AG08396 (cell line): ENCODE measurements around the gene TXNL4B.
"Not testable (repeated sequence)": the region's sequence is repeated elsewhere in the genome, so short reads cannot be mapped to it uniquely, and the experiment has no call there.

ENCODE experiments used
- DNase-seq: peaks from one replicate; pipeline ENCODE4 v3.0.0; 2012; ENCODE audit warnings: low spot score, mixed read lengths

Gene TXNL4B

DNA sequence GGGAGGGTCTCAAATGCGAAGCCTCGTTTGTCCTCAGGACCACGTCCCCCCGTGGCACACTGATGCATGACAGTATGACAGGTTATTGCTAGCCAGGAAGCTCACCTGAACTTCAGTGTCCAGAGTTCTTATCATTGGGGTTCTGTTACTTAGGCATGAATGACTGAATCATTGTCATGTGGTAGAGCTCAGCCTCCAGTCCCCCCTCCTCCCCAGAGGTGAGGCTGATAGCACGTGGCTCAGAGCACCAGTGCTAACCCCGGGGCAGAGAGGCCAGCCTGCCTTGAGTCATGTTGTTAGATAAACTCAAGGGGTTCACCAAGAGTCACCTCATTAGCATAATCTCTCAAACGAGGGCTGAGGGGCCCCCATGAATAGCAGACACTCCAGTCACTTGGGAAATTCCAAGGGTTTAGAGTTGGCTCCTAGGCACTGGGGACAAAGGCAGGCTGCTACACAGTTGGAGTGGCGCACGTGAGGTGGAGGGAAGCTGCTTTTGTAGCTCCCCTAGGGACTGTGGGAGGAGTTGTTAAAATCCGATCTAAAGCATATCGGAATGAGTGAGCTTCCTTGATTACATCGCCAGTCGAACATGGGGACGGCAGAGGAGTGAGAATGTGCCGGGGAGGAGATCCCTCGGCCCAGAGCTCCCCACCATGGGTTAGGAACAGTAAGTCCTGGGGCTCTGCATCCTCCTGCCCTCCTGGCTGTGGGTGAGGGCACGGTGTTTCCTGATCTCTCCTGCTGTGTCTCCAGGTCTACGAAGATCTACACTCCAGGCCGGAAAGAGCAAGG lies 18.4 kb upstream of the TXNL4B start:
- DNase-seq: no peak

DNA sequence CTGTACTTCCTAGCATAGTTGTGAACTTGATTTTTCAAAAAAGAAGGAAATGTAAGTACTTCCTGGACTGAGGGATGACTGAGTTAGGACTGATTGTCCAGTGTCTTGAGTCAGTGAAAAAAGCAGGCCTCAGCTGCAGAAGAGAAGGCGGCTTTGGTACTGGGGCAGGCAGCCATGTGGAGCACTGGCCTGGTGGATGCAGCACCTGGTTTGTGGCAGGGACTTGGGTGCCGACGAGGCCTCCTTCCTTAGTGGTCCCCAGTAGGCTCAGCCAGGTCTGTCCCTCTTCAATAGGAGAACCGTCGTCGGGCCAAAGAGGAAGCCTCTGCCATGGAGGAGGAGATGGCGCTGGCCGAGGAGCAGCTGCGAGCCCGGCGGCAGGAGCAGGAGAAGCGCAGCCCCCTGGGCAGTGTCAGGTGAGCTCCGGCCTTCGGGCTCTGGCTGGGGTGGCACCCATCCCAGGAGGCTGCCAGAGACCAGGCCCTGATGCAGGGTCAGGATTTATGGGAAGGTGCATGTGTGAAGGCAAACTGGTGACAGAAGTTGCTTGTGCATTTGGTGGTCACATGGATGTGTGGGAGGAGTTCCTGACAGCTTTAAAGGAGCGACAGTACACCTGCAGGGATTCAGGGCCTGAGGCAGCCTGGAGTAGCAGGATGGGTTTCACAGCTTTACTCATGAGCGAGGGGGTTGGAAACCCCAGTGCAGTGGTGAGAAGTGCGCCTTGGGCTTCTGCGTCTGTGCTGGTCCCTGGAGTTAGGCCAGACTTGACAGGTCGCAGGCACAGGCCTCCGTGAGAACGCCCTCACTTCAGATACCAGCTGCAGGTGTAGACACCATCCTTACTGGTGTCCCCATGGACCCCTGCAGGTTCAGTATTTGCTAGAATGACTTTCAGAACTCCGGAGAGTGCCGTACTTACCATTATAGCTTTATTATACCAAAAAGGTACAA lies 17.5 kb upstream of the TXNL4B start:
- no peak for DNase-seq

DNA sequence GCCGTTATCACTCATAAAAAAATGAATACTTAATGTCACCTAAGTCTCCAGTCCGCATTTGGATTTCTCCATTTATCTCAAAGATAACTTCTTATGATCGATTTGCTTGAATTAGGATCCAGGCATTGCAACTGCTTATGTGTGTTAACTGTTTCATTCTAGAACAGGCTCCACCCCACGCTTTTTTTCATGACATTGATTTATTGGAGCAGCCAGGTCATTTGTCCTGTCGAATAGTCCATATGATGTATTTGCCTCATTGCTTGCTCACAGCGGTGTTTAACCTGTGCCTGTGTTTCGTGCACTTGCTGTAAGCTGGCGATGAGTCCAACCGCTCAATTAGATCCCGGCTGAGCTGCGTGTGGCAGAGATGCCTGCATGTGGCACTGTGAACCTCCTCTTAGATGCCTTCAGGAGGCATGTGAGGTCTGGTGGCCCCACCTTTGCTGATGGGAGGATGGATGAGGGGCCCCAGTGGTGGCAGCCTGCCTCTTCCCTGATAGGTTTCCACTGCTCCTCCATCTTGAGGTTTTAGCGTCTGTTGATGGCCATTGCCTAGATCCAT lies 16.6 kb upstream of the TXNL4B start:
- no peak for DNase-seq

DNA sequence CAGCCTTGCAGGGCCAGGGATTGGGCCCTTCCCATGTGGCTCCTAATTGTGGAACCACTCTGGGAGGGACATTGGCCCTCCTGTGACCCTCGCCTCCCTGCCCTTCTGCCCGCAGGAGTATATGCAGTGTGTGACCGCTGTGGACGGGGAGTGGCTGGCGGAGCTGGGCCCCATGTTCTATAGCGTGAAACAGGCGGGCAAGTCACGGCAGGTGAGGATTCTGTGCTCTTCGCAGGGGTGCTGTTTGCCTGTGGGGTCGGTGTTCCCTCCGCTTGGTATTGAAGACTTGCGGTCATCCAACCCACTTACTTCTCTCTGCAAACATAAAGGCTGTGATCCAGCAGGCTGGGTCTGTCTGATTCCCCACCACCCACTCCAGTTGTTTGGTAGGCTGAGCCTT lies 15.9 kb upstream of the TXNL4B start:
- DNase-seq: no peak

DNA sequence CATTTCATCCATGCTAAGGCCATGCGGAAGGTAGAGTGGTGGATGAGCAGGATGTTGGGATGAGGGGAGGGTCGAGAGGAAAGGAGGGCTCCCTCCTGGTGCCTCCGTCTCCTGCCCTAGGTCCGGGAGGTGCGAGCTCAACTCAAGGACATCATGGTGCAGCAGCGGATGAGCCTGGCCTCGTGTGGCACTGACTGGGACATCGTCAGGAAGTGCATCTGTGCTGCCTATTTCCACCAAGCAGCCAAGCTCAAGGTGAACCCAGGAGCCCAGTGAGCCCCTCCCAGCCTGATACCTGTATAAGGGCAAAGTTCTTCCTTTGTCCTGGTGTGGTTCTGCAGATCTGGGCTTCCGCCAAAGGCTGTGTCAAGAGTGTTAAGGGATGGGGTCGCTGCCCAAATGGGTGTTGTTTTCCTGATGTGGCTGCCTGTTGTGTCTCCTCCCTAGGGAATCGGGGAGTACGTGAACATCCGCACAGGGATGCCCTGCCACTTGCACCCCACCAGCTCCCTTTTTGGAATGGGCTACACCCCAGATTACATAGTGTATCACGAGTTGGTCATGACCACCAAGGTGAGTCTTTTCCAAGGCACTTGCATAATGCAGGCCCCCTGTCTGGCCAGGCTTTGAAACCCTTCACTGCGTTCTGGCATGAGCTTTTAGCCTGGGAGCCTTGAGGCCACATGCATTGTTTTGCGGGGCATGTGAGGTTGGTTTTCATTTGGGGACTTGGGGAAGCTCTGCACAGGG lies 15.1 kb upstream of the TXNL4B start:
- DNase-seq: no peak

DNA sequence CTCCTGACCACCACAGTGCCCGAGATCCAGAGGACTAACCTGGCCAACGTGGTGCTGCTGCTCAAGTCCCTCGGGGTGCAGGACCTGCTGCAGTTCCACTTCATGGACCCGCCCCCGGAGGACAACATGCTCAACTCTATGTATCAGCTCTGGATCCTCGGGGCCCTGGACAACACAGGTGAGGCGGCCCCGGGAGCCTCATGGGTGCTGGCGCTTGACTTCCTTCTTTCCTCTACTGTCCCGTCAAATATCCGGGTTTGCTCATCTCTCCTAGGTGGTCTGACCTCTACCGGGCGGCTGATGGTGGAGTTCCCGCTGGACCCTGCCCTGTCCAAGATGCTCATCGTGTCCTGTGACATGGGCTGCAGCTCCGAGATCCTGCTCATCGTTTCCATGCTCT lies 14.0 kb upstream of the TXNL4B start:
- no peak for DNase-seq

DNA sequence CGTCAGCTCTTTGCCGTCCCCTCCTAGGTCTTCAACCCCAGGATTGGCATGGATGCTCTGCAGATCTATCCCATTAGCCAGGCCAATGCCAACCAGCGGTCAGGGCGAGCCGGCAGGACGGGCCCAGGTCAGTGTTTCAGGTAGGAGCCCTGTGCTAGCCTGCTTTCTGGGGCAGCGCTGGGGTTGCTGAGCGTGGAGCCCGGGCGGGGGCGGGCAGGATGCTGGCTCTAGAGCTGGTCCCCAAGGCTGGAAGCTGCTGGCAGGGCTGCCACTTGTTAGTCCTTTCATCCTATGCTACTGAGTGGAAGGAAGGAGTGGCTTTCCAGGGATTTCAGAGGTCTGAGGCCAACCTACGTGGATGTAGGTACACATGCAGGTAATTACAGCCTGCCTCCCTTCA lies 12.6 kb upstream of the TXNL4B start:
- no peak for DNase-seq

DNA sequence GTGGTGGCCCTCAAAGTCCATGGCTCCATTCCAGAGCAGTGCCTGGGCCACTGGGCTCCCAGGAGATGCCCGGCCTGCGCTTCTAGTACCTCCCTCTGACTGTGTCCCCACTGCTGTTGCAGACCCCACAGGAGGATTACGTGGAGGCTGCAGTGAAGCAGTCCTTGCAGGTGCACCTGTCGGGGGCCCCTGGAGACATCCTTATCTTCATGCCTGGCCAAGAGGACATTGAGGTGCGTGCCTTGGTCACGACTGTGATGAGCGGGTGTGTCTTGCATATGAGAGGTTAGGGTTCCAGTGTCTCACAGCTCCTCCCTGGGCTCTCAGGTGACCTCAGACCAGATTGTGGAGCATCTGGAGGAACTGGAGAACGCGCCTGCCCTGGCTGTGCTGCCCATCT lies 11.5 kb upstream of the TXNL4B start:
- DNase-seq: no peak

DNA sequence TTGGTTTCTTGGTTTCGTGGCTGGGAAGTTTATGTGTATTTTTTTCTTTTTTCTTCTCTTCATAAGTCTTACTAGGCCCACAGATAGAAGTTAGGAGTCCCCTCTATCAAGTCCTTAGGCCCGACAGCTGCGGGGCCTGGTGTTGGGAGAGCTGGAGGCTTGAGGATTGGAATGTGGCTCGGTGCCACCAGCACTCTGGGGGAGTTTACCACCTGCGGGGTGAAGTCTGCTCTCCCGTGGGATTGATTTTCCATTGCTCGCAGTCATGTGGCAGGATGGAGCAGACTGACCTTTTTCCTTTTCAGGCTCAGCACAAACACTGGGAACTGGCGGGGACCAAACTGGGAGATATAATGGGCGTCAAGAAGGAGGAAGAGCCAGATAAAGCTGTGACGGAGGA lies 7.8 kb upstream of the TXNL4B start:
- no peak for DNase-seq

DNA sequence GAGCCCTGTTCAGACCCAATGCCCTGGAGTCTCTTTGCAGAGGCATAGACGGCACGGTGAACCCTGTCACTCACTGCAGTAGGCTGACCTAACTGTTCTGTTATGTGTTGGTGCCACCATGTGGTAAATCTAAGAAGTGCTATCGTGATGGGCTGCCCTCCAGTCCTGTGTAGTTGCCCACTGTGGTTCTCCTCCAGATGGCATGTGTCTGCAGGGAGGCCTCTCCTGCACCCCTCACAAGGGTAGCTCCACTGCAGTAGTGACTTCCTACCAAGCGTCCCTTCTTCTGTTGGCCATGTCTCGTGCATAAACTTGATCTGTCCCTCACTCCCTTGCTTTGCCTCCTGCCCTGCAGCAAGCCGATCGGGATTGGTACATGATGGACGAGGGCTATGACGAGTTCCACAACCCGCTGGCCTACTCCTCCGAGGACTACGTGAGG lies 6.0 kb upstream of the TXNL4B start:
- peak; percentile 66 for DNase-seq

DNA sequence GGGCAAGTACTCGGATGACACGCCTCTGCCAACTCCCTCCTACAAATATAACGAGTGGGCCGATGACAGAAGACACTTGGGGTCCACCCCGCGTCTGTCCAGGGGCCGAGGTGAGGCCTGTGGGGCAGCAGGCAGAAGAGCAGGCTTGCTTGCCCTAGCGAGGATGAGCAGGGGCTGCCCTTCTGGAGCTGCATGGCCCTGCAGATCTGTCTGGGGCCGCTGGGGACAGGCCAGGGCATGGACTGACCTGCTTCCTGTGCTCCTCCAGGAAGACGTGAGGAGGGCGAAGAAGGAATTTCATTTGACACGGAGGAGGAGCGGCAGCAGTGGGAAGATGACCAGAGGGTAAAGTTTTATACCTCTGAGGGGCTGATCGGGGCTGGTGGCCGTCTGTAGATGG lies 5.5 kb upstream of the TXNL4B start:
- DNase-seq: no peak

DNA sequence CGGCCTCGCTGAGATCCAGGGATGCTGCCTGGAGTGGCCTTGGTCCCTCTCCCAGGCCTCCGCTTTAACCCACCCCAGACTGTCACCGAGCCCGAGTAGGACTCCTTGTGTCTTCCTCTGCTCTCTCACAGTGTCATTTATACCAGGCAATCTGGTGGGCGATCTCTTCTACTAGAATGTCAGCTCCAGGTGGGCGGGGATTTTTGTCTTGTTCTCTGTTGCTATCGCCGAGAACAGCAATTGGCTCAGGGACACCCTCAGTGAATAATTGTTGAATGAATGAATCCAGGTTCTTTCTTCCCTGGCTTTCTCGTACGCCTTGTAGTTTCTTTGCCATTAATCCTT lies 818 bp upstream of the TXNL4B start:
- DNase-seq: peak; percentile 39

DNA sequence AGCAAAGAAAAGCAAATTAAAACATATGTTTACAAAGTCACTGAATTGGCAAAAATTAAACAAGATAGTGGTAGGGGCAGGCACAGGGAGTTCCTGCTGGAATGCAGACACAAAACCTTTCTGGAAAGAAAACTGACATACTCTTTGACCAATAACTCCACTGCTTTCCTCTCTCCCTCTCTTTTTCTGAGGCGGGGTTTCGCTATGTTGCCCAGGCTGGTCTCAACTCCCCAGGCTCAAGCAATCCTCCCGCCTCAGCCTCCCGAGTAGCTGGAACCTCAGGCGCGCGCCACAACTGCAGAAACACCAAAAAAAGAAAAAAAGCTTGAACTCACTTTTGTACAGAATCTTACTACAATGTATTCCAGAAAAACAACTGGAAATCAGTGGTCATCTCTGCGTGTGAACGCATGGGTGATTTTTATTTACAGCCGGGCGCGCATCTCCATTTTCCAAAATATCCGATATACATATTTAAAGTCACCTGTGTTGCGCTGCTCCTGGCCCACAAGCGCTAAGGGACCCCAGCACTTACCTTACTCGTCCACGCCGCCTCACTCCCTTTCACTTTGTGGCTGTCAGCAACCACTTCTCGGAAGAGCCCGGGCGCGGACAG lies 480 bp downstream of the TXNL4B start:
- DNase-seq: peak; percentile 47

DNA sequence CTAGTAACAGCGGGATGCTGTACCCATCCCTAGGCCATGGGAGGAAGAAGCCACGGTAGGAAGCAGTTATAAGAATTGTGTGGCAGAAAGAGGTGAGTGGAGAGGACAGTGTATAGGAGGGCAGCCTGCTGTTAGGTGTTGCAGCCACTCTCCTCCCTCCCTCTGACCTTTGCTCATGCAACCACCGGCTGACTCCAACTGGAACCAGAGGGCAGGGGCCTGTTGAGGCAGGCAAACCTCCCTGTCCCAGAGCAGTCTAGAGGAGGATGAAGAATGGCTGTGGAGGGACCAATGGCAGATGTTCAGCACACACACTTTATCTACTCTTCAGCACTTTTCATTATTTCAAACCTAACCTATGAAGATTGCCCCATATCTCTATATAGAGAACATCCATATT lies 2.2 kb downstream of the TXNL4B start:
- no peak for DNase-seq

DNA sequence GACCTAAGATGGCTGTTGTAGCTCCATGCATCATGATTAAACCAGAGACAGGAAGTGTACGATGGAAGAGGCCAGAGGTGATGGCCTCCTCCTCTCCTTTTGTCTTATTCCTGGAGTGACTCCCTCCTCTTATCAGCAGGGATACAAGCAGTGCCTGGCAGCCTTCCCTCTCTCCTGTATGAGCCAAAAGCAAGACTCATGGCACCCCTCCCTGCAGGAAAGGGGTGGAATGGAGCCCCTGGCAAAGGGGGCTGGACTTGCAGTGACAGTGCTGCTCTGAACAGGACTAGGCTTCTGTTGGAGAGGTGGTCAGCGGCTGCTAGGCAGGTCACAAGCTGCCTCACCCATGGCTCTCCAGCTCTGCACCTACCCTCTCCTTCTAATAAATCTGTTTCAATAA lies 8.4 kb downstream of the TXNL4B start:
- no peak for DNase-seq

DNA sequence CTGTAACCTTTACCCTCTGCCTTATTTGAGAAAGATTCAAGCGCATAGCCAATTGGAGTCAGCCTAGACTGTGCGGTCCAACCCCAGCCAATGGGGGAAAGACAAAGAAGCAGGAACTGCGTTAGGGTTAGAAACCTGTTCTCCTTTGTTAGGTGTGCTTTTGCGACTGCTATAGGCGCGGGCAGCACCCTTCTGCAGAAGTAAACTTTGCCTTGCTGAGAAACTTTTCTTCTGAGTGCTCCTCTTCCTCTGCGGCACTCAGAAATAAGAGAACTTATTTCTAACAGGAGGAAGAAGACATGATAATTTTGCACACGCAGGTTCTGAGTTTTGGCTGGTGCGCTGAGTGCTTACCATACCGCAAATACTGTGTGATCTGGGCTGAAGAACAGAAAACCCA lies 9.0 kb downstream of the TXNL4B start:
- DNase-seq: no peak

DNA sequence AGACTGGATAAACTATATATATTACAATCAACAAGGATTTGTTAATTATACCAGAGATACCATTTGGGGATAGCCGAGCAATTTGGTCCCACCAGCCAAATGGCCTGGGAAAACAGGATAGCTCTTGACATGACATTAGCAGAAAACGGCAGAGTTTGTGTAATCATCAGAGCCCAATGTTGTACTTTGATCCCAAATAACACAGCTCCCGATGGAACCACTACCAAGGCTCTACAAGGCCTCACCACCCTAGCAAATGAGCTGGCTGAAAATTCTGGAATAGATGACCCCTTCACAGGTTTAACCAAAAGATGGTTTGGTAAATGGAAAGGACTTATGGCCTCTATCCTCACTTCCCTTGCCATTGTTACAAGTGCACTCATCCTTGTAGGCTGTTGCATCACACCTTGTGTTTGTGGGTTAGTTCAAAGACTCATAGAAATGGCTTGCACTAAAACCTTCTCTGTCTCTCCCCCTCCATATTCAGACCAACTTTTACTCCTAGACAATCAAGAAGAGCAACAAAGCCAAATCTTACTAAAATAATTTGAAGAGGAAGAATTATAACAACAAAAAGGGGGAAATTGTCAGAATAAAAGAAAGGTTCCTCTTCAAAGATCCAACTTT lies 9.5 kb downstream of the TXNL4B start:
- no peak for DNase-seq

DNA sequence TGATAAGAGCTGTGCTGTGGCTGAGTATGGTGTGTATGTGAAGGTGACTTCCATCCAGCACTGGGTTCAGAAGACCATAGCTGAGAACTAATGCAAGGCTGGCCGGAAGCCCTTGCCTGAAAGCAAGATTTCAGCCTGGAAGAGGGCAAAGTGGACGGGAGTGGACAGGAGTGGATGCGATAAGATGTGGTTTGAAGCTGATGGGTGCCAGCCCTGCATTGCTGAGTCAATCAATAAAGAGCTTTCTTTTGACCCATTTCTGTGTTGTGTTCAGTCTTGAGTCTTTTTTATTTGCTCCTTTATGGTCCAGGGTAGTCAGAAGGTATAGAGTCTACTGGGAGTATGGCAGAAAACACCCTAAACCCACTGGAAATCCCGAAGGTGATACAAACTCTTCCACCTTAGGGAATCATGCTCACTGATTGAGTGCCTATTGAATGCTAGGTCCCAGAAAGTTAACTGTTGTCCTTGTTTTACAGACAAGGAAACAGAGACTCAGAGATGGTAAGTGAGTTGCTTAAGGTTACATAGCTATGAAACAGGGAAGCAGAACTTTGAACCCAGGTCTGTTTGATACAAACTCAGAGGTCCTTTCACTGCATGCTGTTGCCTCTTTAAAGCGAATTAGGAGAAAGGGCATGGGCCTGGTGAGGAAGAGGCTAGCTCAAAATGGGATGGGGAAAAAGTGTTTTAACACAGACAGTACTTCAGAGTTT lies 16.3 kb downstream of the TXNL4B start:
- not testable (repeated sequence) for DNase-seq

DNA sequence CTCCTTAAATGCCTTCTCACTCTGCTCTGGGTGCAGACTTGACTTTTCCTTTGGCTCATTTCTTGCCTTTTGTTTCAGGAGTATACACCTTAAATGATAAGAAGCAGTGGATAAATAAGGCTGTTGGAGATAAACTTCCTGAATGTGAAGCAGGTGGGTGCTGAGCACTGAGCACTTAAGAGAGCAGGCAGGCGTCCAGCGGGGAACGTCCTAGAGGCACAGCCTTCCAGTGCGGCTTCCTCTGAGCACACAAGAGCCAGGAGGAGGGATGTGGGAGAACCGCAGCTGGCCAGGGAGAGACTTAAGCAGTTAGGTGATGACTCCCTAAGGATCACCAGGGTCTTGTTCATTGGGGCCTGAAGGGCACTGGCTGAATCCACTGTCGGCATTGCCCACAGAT lies 18.4 kb downstream of the TXNL4B start:
- not testable (repeated sequence) for DNase-seq

DNA sequence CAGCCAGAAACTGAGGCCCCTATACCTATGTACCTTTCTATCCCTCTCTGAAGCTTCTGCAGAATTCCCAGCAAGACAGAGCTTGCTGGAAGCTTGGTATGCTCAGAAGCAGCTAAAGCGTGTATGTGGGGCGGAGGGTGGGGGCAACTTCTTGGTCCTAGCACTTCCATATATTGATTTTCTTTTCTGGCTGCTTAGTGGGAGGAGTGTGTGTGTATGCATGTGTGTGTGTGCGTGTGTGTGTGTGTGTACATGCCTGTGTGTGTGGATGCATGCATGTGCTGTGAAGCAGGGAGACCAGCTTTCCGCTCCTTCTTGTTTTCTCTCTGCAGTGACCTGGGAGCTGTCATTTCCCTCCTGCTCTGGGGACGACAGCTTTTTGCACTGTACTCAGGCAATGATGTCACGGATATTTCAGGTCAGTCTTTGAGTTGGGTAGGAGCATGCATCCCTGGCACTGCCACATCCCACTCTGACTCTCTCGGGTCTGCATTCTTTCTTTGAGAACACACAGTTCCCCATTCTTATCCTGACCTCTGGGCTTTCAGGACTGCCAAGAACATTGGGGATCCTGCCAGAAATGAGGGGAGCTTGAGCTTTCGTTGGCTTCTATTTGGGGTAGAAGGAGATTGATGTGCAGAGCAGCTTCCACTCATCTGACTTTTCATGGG lies 19.7 kb downstream of the TXNL4B start:
- DNase-seq: no peak
